Heart left ventricle (tissue), 16 donors: Measurements from ENCODE around the gene EHMT2. TPM values are rescaled to one million over a fixed set of nuclear protein-coding genes. Genes with fewer than 3 reads are reported as not detected.
A peak's percentile ranks its signal among the peaks of the same experiment; 100 is the strongest.
"Not testable (repeated sequence)": the region's sequence is repeated elsewhere in the genome, so short reads cannot be mapped to it uniquely, and the experiment has no call there.

Source experiments
- ATAC-seq, 4 donors: fragments of 200-7000 bp; cut with Tn5 transposase; one replicate each; pipeline ENCODE4 v1.9.1; 2020 to 2022; ENCODE audit warnings: moderate library complexity in 4 of 4, mild to moderate bottlenecking in 3 of 4, moderate number of reproducible peaks in 1 of 4
- DNase-seq, 5 donors: peaks; one replicate each; pipeline ENCODE4 v3.0.0-alpha.2; 2020
- H3K27ac ChIP-seq, 12 donors: fragments of 200-600 bp; sonication (generic) in 4 of 12; one replicate each; pipeline versions ENCODE4 v1.5.0 to v1.8.0; 2016 to 2022; ENCODE audit warnings: mild to moderate bottlenecking in 2 of 12
- H3K27me3 ChIP-seq, 9 donors: fragments of 200-600 bp; sonication (generic) in 2 of 9; one replicate each; pipeline versions ENCODE4 v1.5.1 to v1.8.0; 2016 to 2022; ENCODE audit warnings: mild to moderate bottlenecking in 3 of 9
- H3K36me3 ChIP-seq, 9 donors: fragments of 200-600 bp; sonication (generic) in 2 of 9; one replicate each; pipeline versions ENCODE4 v1.5.0 to v1.8.0; 2018 to 2022; ENCODE audit warnings: mild to moderate bottlenecking in 2 of 9
- H3K4me1 ChIP-seq, 12 donors: fragments of 200-600 bp; sonication (generic) in 4 of 12; one replicate each; pipeline versions ENCODE4 v1.5.0 to v1.8.0; 2016 to 2022; ENCODE audit warnings: mild to moderate bottlenecking in 3 of 12
- H3K4me3 ChIP-seq, 12 donors: fragments of 200-600 bp; sonication (generic) in 4 of 12; one replicate each; pipeline versions ENCODE4 v1.5.0 to v1.8.0; 2017 to 2022; ENCODE audit warnings: mild to moderate bottlenecking in 9 of 12, moderate library complexity in 4 of 12
- H3K9me3 ChIP-seq, 12 donors: fragments of 200-600 bp; sonication (generic) in 4 of 12; one replicate each; pipeline versions ENCODE4 v1.5.0 to v1.8.0; 2016 to 2022; ENCODE audit warnings: mild to moderate bottlenecking in 1 of 12
- POLR2A ChIP-seq, 2 donors: fragments of 450-650 bp; IDR thresholded peaks; one replicate each; pipeline ENCODE4 v1.6.1; 2017; ENCODE audit warnings: antibody characterized with exemption in 2 of 2, mild to moderate bottlenecking in 2 of 2, moderate library complexity in 2 of 2
- WGBS, 4 donors: extraction: QIAGEN DNeasy Blood & Tissue Kit in 2 of 4; methylation state at CpG; one replicate each; pipeline versions ENCODE4 v1.1.5 to v1.1.7; 2013 to 2018; 5-methylcytosine and 5-hydroxymethylcytosine counted together
- intact Hi-C, 10 donors: fragments of 100-400 bp; cut with DNase I; formaldehyde crosslinking; loops; one replicate each; pipeline versions ENCODE4 v1.11.1 to v1.14.2; 2022
- polyA plus RNA-seq, 2 donors: library from polyadenylated mRNA; stranded (reverse); fragments of 200-250 nt; gene quantifications; one replicate each; pipeline ENCODE4 v1.2.3, GENCODE V29; 2013
- total RNA-seq, 9 donors: library from RNA; depleted of rRNA in 2 of 9; stranded (reverse); fragments of >200 nt in 2 of 9; fragmentation: NEBNext Ultra II Directional in 3 of 9; extraction: Animal tissue kit (Norgen Biotek cat#: 25700) in 3 of 9; gene quantifications; one replicate each; pipeline versions ENCODE4 v1.1.0 to v1.2.4, GENCODE V29; 2016 to 2023
- TF ChIP-seq, protein P1 (sequence below), 12 donors: fragments of 200-600 bp; sonication (generic) in 4 of 12; IDR thresholded peaks; one replicate each; pipeline versions ENCODE4 v1.5.0 to v1.8.0; 2018 to 2022; ENCODE audit warnings: antibody characterized with exemption in 12 of 12, mild to moderate bottlenecking in 5 of 12
- donor health status: ischemic (EF 13 %, LVEDD 7.1; RV severe dilation, severe dysfunction).
- donor health status: healthy with polysubstance abuse.
- donor health status: DM: no; HTN: yes; CAD: no.
- donor health status: DM: no; HTN: no; CAD: no.
- donor health status: ischemic (EF 25% LVEDD 6.9; RV normal size, moderate dysfunction).
- donor health status: ischemic (EF 25% LVEDD 5.7; RV mildly dilated, moderate dysfunction).
- donor health status: healthy.
- donor health status: DM: yes; HTN: yes; CAD: no.
- donor health status: ischemic (EF 35%, LVEDD 5.7; RV mildly dilated, moderate dysfunction).
- donor health status: nonischemic (EF 11% LVEDD 7.7; RV severe dilation, severe dysfunction).
- donor health status: DM: yes; HTN: yes; CAD: no.
- donor health status: PGD.
- donor health status: ischemic (EF 29% LVEDD 5.4; RV normal size, mild dysfunction).
- donor health status: nonischemic (EF 23%, LVEDD 6.1; RV moderate dilation, normal function).

Gene EHMT2
- total and polyA plus RNA-seq, 11 donors = 9.0 to 22.1 (median 14.8) TPM

DNA sequence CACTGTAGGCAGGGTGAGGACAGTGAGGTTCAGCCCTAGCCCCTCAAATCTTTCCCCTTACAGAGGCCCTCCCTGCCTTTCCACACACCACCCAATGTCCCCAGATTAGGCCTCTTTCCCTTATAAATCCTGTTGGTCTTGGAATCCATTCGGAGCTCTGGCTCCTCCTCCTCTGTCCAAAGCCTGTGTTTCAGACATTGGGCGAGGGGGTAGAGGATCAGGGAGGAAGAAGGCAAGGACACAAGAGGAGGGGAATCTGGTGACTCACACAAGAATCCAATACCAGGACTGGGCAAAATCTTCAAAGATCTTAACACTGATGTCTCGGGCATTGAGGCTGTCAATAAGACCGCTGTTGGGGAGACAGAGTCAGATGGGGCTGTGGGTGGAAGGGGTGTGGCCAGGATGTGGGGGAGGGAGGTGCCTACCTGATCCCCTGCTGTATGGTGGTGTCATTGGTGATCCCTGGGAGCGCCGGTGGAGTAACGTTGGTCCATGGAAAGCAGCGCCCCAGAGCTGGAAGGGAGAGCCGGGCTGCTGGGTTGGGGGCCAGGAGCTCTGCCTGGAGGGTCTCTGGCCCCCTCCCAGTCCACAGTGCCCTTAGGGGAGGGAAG lies 26.3 kb downstream of the EHMT2 start:
- Histone ChIP-seq H3K36me3 (no peaks in the 10 kb centered on the region), H3K9me3 (no peaks in the 10 kb centered on the region), H3K4me1 (no peaks in the 10 kb centered on the region), H3K27me3 (no peaks in the 10 kb centered on the region), H3K27ac (no peak overlapping the region), H3K4me3 (no peak overlapping the region)
- intact Hi-C loops = no loop called here
- no peak for TF ChIP-seq POLR2A (IDR thresholded peaks at IDR 0.05)
- TF ChIP-seq, protein P1, sequence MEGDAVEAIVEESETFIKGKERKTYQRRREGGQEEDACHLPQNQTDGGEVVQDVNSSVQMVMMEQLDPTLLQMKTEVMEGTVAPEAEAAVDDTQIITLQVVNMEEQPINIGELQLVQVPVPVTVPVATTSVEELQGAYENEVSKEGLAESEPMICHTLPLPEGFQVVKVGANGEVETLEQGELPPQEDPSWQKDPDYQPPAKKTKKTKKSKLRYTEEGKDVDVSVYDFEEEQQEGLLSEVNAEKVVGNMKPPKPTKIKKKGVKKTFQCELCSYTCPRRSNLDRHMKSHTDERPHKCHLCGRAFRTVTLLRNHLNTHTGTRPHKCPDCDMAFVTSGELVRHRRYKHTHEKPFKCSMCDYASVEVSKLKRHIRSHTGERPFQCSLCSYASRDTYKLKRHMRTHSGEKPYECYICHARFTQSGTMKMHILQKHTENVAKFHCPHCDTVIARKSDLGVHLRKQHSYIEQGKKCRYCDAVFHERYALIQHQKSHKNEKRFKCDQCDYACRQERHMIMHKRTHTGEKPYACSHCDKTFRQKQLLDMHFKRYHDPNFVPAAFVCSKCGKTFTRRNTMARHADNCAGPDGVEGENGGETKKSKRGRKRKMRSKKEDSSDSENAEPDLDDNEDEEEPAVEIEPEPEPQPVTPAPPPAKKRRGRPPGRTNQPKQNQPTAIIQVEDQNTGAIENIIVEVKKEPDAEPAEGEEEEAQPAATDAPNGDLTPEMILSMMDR (IDR thresholded peaks at IDR 0.05) = no peak
- WGBS, 4 donors = 47 to 58% (median 50%) methylated on average over 8 to 9 of the region's 9 CpGs
- DNase-seq (no peak), ATAC-seq (no peak)

DNA sequence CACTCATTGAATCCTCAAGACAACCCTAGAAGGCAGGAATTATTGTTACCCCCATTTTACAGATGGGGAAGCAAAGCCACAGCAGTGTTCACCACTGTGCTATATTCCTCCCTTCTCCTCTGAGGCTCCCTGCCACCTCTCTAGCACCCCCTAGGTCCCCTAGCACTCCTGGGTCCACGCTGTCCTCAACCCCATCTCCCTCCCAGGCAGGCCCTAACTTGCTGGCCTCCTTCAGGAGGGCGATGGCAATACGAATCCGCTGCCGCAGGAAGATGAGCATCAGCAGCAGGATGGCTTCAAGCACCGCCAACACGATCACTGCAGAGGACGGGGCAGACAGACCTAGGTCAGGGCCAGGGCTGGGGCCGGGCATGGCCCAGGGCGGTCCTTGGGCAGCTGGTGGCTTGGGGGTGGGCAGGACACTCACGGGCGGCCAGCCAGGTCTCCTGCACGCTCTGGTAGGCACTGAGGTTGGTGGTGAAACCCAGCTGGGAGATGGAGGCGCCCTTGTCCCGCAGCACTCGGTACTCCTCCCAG lies 27.0 kb downstream of the EHMT2 start:
- 71 to 90% (median 78%) methylated on average over 8 to 16 of the region's 16 CpGs for WGBS, 4 donors
- Histone ChIP-seq H3K4me3 (no peak overlapping the region), H3K27me3 (no peaks in the 10 kb centered on the region), H3K36me3 (no peaks in the 10 kb centered on the region), H3K9me3 (no peaks in the 10 kb centered on the region), H3K27ac (no peak overlapping the region), H3K4me1 (no peaks in the 10 kb centered on the region)
- DNase-seq = no peak
- peak in 1 of 4 donors; percentile 23 for ATAC-seq
- intact Hi-C loops = no loop called here
- TF ChIP-seq POLR2A (IDR thresholded peaks at IDR 0.05) = no peak
- TF ChIP-seq, protein P1 (IDR thresholded peaks at IDR 0.05) = no peak

DNA sequence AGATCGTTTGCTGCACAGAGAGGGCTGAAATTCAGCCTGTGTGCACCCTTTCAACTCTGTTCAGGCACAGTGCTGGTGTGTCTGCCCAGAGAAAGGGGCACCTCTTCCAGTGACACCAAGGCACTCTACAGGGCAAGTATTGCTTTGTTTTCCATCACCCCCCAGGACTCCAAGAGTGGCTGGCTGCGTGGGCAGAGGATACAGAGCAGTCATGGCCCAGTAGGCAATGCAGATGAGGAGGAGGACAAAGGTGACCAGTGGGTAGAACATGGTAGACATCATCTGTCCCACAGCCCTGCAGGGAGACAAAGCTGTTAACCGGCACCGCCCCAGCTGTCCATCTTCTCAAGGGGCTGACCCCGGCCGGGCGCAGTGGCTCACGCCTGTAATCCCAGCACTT lies 28.2 kb downstream of the EHMT2 start:
- H3K4me1 ChIP-seq = peaks cover 0 to 2% (median 0%) of the 10 kb centered on the region in 12 donors
- DNase-seq (no peak), ATAC-seq (no peak)
- no peaks in the 10 kb centered on the region for H3K9me3 ChIP-seq
- H3K27ac ChIP-seq = no peak overlapping the region
- no peak overlapping the region for H3K4me3 ChIP-seq
- H3K36me3 ChIP-seq = no peaks in the 10 kb centered on the region
- intact Hi-C loops = loop anchor here in 1 of 10 donors (10.0 kb wide), 1 partner anchor 185 kb away; the partner anchor contains the start of gene LY6G5C
- no peaks in the 10 kb centered on the region for H3K27me3 ChIP-seq
- 63 to 82% (median 72%) methylated on average over 7 to 8 of the region's 8 CpGs for WGBS, 4 donors
- TF ChIP-seq, protein P1 (IDR thresholded peaks at IDR 0.05) = no peak
- no peak for TF ChIP-seq POLR2A (IDR thresholded peaks at IDR 0.05)

DNA sequence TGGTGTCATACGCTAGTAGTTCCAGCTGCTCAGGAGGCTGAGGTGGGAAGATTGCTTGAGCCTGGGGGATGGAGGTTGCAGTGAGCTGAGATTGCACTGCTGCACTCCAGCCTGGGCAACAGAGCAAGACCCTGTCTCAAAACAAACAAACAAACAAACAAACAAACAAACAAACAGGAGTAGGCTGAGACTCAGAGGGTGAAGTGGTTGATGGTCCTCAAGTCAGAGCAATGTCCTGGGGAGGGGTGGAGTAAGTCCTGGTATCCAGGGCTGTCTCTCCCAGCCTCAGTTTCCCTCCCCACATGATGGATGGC lies 28.9 kb downstream of the EHMT2 start:
- not testable (repeated sequence) for H3K27me3 ChIP-seq, H3K4me3 ChIP-seq, DNase-seq, H3K9me3 ChIP-seq, H3K4me1 ChIP-seq, H3K36me3 ChIP-seq, H3K27ac ChIP-seq, ATAC-seq
- intact Hi-C loops = loop anchor here in 1 of 10 donors (10.0 kb wide), 1 partner anchor 184 kb away; the partner anchor contains the start of gene LY6G5C
- WGBS, 4 donors = 75 to 85% (median 81%) methylated on average over 1 of the region's 1 CpG
